ENCODE results near the gene TIE1. TPM values are rescaled to one million over a fixed set of nuclear protein-coding genes. Genes with fewer than 3 reads are reported as not detected.

TIE1 gene
- total and polyA plus RNA-seq, 9 of the 15 experiments (the other 6 are each of a cell fraction or from before 2014, with no cell fraction given), result 0.07 to 0.49 (median 0.14) TPM; not detected in 4

GRCh38 chr1:43349594-43350306 lies 49.0 kb downstream of the TIE1 start:
- no peak overlapping the region for H3K27ac ChIP-seq (ENCODE audit: extremely low read depth, low read depth, low read length)
- 70% methylated on average over 11 of the region's 11 CpGs for WGBS (ENCODE audit: insufficient coverage, low coverage, missing lambda C conversion rate)
- intact Hi-C loops (cut with micrococcal nuclease) (no loop called here), in situ Hi-C loops (cut with MboI) (no loop called here)
- H2AFZ ChIP-seq (ENCODE audit: low read depth, low read length), result peak overlapping the region; percentile 53
- no peak for FAIRE-seq
- no peaks in the 10 kb centered on the region for H3K36me3 ChIP-seq (ENCODE audit: control insufficient read depth, insufficient read depth, low read length)
- H3K4me1 ChIP-seq (replicated peaks in 1 of 2; ENCODE audit: control insufficient read depth in 2 of 2, insufficient read depth in 2 of 2, low read length in 2 of 2), result peaks cover 10 to 13% of the 10 kb centered on the region in 2 experiments; a peak in 4 of 5 replicates
- H3K9ac ChIP-seq (ENCODE audit: insufficient read depth in 1 of 2, low read depth in 2 of 2, low read length in 2 of 2), result no peak overlapping the region
- H3K9me1 ChIP-seq (ENCODE audit: control insufficient read depth, insufficient read depth, low read length), result no peaks in the 10 kb centered on the region
- POLR2A ChIA-PET, result interaction anchor here (1.1 kb wide), 1 partner anchor 9 kb away, joined by 4 read pairs; the partner anchor contains the start of gene CDC20
- H3K79me2 ChIP-seq (ENCODE audit: control insufficient read depth, insufficient read depth, low read length), result no peaks in the 10 kb centered on the region
- ATAC-seq, result no peak
- no peak for DNase-seq (ENCODE audit: extremely low read depth in 1 of 4, low spot score in 3 of 4)
- H3K9me3 ChIP-seq (replicated peaks; ENCODE audit: control insufficient read depth, insufficient read depth, low read depth, low read length), result no peaks in the 10 kb centered on the region
- H3K27me3 ChIP-seq (ENCODE audit: control insufficient read depth in 2 of 2, insufficient read depth in 2 of 2, low read length in 2 of 2), result no peaks in the 10 kb centered on the region
- H3K4me3 ChIP-seq, result no peak overlapping the region
- H4K20me1 ChIP-seq (replicated peaks; ENCODE audit: control insufficient read depth, insufficient read depth, low read length), result no peaks in the 10 kb centered on the region
- BruUV-seq (replicated peaks), result no TSS peak
- CTCF ChIA-PET (ENCODE audit: low intra/inter-chr PET ratio), result no interaction called here
- no peak for TF ChIP-seq FOXP1 (CRISPR knock-in tag; IDR thresholded peaks at IDR 0.05)
- no peak for TF ChIP-seq ZBTB5 (IDR thresholded peaks at IDR 0.05)
- peak; percentile 54; the same call in 1 of the 2 replicates for TF ChIP-seq ZNF407 (IDR thresholded peaks at IDR 0.05; ENCODE audit: low read depth)
- 0 out of 2 replicates have a peak overlapping the region, but pooled peaks have one; percentile 4 for H3K4me2 ChIP-seq (ENCODE audit: insufficient read depth, low read length)
